ENCODE measurements around the gene LRCH4.

LRCH4 gene

DNA sequence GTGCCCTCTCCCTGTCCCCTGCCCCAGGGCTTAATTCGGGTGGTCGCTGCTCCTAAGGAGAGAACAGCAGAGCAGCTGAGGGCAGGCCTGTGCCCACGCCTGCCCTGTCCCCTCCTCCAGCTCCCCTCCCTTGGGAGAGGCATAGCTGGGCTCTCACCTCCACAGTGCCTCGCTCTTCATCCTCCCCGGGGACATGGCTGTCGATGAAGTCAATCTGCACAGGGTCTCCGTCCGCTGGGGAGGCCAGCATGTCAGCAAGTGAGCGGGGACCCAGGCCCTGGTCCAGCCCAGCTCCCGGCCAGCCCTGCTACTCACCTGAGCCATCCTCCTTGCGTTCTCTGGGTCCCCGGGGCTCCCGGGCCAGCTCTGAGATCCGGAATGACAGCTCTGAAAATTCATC is 8.4 kb downstream of the LRCH4 start:
- Histone ChIP-seq H3K9me3 (ENCODE audit: insufficient read depth, low read depth, low read length) (no peaks in the 10 kb centered on the region), H3K36me3 (ENCODE audit: insufficient read depth, low read length) (peaks cover 66% of the 10 kb centered on the region), H3K27me3 (ENCODE audit: insufficient read depth, low read length) (no peaks in the 10 kb centered on the region), H3K4me1 (ENCODE audit: insufficient read depth, low read length) (no peaks in the 10 kb centered on the region), H3K4me3 (ENCODE audit: low read length) (no peak overlapping the region), H3K9ac (ENCODE audit: low read depth, low read length) (no peak overlapping the region), H3K27ac (ENCODE audit: low read depth, low read length) (no peak overlapping the region)
- whole genome bisulfite sequencing = 94% methylated on average over 14 of the region's 14 CpGs

GRCh38 chr7:100577103-100577502 is 8.8 kb downstream of the LRCH4 start:
- no peak overlapping the region for H3K9ac ChIP-seq (ENCODE audit: low read depth, low read length)
- H3K27me3 ChIP-seq (ENCODE audit: insufficient read depth, low read length) = no peaks in the 10 kb centered on the region
- H3K36me3 ChIP-seq (ENCODE audit: insufficient read depth, low read length) = peaks cover 63% of the 10 kb centered on the region
- WGBS = 95% methylated on average over 24 of the region's 24 CpGs
- H3K4me3 ChIP-seq (ENCODE audit: low read length) = no peak overlapping the region
- no peaks in the 10 kb centered on the region for H3K9me3 ChIP-seq (ENCODE audit: insufficient read depth, low read depth, low read length)
- H3K4me1 ChIP-seq (ENCODE audit: insufficient read depth, low read length) = peaks cover 1% of the 10 kb centered on the region
- H3K27ac ChIP-seq (ENCODE audit: low read depth, low read length) = no peak overlapping the region

DNA sequence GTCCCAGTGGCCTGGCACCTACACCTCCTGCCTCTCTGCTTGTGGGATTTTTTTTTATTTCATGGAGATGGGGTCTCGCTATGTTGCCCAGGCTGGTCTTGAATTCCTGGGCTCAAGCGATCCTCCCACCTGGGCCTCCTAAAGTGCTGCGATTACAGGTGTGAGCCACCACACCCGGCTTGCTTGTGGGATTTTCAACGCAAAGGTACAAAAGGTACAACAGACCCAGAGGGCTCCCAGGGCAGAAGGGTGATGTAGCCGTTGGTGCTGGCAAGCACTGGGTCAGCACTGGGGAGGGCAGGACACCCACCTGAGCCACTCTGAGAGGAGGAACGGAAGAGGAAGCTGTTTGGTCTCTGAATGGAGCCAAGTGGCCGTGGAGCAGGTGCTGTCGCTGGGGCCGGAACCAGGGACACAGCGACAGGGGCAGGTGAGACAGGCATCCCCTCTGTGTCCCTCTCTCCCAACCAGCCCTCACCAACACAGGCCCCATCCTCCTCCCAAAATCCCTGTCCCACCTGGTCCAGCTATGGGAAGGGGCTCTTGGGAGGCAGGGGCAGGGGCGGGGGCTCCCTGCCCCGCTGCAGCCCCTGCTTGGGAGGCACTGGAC is 9.4 kb downstream of the LRCH4 start:
- WGBS = 94% methylated on average over 13 of the region's 13 CpGs
- H3K4me1 ChIP-seq (ENCODE audit: insufficient read depth, low read length) = peaks cover 8% of the 10 kb centered on the region
- H3K36me3 ChIP-seq (ENCODE audit: insufficient read depth, low read length) = peaks cover 57% of the 10 kb centered on the region
- H3K4me3 ChIP-seq (ENCODE audit: low read length) = no peak overlapping the region
- no peak overlapping the region for H3K9ac ChIP-seq (ENCODE audit: low read depth, low read length)
- H3K27ac ChIP-seq (ENCODE audit: low read depth, low read length) = no peak overlapping the region
- no peaks in the 10 kb centered on the region for H3K9me3 ChIP-seq (ENCODE audit: insufficient read depth, low read depth, low read length)
- H3K27me3 ChIP-seq (ENCODE audit: insufficient read depth, low read length) = peaks cover under 1% of the 10 kb centered on the region; the same call in 1 of the 2 replicates

DNA sequence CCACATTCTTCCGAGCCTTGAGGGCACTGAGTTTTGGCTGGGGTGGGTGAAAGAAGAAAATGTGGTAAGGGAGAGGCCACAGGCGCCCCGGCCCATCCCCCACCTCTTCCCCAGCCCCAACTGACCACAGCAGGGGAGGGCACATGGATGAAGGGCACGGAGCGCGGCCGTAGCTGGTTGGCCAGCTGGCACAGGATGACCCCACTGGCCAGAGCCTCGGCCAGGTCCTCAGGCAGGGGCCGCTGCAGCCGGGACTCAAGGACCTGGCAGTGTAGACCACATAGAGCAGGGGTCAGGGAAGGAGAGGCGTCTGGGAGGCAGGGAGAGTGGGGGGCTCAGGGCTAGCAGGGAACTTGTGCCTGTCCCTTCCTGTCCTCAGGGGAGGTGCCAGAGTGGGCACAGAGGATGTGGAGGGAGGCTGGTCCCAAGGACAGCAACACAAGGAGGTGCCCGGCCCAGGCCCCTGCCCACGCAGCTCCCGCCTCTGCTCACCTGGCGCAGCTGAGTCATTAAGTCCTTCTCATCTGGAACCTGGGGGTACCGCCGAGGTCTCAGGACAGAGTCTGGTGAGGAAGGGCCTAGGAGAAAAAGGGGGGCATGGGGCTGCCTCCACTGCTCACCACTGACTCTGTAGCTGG is 10.1 kb downstream of the LRCH4 start:
- Histone ChIP-seq H3K9me3 (ENCODE audit: insufficient read depth, low read depth, low read length) (no peaks in the 10 kb centered on the region), H3K27ac (ENCODE audit: low read depth, low read length) (no peak overlapping the region), H3K36me3 (ENCODE audit: insufficient read depth, low read length) (peaks cover 50% of the 10 kb centered on the region), H3K4me3 (ENCODE audit: low read length) (no peak overlapping the region), H3K27me3 (ENCODE audit: insufficient read depth, low read length) (peaks cover 5% of the 10 kb centered on the region; the same call in 1 of the 2 replicates), H3K4me1 (ENCODE audit: insufficient read depth, low read length) (peaks cover 14% of the 10 kb centered on the region), H3K9ac (ENCODE audit: low read depth, low read length) (no peak overlapping the region)
- 96% methylated on average over 16 of the region's 17 CpGs for WGBS

GRCh38 chr7:100575206-100575631 is 10.7 kb downstream of the LRCH4 start:
- Histone ChIP-seq H3K36me3 (ENCODE audit: insufficient read depth, low read length) (peaks cover 44% of the 10 kb centered on the region), H3K27ac (ENCODE audit: low read depth, low read length) (no peak overlapping the region), H3K9me3 (ENCODE audit: insufficient read depth, low read depth, low read length) (no peaks in the 10 kb centered on the region), H3K9ac (ENCODE audit: low read depth, low read length) (no peak overlapping the region), H3K4me1 (ENCODE audit: insufficient read depth, low read length) (peaks cover 16% of the 10 kb centered on the region), H3K27me3 (ENCODE audit: insufficient read depth, low read length) (peaks cover 11% of the 10 kb centered on the region), H3K4me3 (ENCODE audit: low read length) (no peak overlapping the region)
- WGBS = 80% methylated on average over 14 of the region's 14 CpGs

- Histone ChIP-seq H3K4me1 (ENCODE audit: insufficient read depth, low read length) (peaks cover 16% of the 10 kb centered on the region), H3K4me3 (ENCODE audit: low read length) (no peak overlapping the region), H3K36me3 (ENCODE audit: insufficient read depth, low read length) (peaks cover 38% of the 10 kb centered on the region), H3K9ac (ENCODE audit: low read depth, low read length) (no peak overlapping the region), H3K27ac (ENCODE audit: low read depth, low read length) (no peak overlapping the region), H3K9me3 (ENCODE audit: insufficient read depth, low read depth, low read length) (no peaks in the 10 kb centered on the region), H3K27me3 (ENCODE audit: insufficient read depth, low read length) (peaks cover 17% of the 10 kb centered on the region)
- WGBS = 93% methylated on average over 44 of the region's 44 CpGs
Observed at GRCh38 chr7:100574362-100575205, 11.3 kb downstream of the LRCH4 start.

- Histone ChIP-seq H3K27ac (ENCODE audit: low read depth, low read length) (no peak within 1 kb of the TSS), H3K9ac (ENCODE audit: low read depth, low read length) (peak within 1 kb of the TSS; percentile 20; the same call in 1 of the 2 replicates), H3K27me3 (ENCODE audit: insufficient read depth, low read length) (peaks cover 20% of the 10 kb centered on the region), H3K4me3 (ENCODE audit: low read length) (no peak within 1 kb of the TSS), H3K4me1 (ENCODE audit: insufficient read depth, low read length) (peaks cover 20% of the 10 kb centered on the region), H3K36me3 (ENCODE audit: insufficient read depth, low read length) (peaks cover 33% of the 10 kb centered on the region), H3K9me3 (ENCODE audit: insufficient read depth, low read depth, low read length) (no peaks in the 10 kb centered on the region)
- 93% methylated on average over 70 of the region's 70 CpGs for WGBS
Observed at GRCh38 chr7:100573691-100574361, 12.1 kb downstream of the LRCH4 start, which contains the start of gene SAP25. Gene SAP25, minus strand, starts transcription at chr7:100573900. Its CDS starts 158 bp downstream, at chr7:100573742.

- H3K9me3 ChIP-seq (ENCODE audit: insufficient read depth, low read depth, low read length) = no peaks in the 10 kb centered on the region
- 95% methylated on average over 30 of the region's 30 CpGs for WGBS
- no peak overlapping the region for H3K27ac ChIP-seq (ENCODE audit: low read depth, low read length)
- peaks cover 25% of the 10 kb centered on the region for H3K36me3 ChIP-seq (ENCODE audit: insufficient read depth, low read length)
- H3K27me3 ChIP-seq (ENCODE audit: insufficient read depth, low read length) = peaks cover 20% of the 10 kb centered on the region
- H3K4me3 ChIP-seq (ENCODE audit: low read length) = no peak overlapping the region
- peak overlapping the region; percentile 20; the same call in 1 of the 2 replicates for H3K9ac ChIP-seq (ENCODE audit: low read depth, low read length)
- H3K4me1 ChIP-seq (ENCODE audit: insufficient read depth, low read length) = peaks cover 21% of the 10 kb centered on the region
Observed at GRCh38 chr7:100572949-100573675, 12.8 kb downstream of the LRCH4 start.

- Histone ChIP-seq H3K4me1 (ENCODE audit: insufficient read depth, low read length) (peaks cover 23% of the 10 kb centered on the region), H3K36me3 (ENCODE audit: insufficient read depth, low read length) (peaks cover 19% of the 10 kb centered on the region; the same call in 1 of the 2 replicates), H3K27ac (ENCODE audit: low read depth, low read length) (no peak overlapping the region), H3K27me3 (ENCODE audit: insufficient read depth, low read length) (peaks cover 20% of the 10 kb centered on the region), H3K4me3 (ENCODE audit: low read length) (no peak overlapping the region), H3K9ac (ENCODE audit: low read depth, low read length) (peak overlapping the region; percentile 20; the same call in 1 of the 2 replicates), H3K9me3 (ENCODE audit: insufficient read depth, low read depth, low read length) (no peaks in the 10 kb centered on the region)
- whole genome bisulfite sequencing = 88% methylated on average over 20 of the region's 20 CpGs
Observed at GRCh38 chr7:100572281-100572948, 13.5 kb downstream of the LRCH4 start.

DNA sequence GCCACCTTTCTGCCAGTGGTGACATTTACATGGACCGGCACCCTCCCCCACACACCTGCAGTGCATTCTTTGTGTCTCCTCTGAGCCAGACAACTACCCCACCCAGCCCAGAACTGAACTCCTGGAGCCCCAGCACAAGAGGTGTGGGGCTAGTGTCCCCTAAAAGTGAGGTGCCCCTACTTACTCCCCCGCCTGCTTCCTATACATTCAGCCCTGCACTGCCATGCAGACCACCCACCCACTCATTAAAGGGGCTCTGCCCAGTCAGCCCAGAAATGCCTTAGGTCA is 14.2 kb downstream of the LRCH4 start:
- Histone ChIP-seq H3K27me3 (ENCODE audit: insufficient read depth, low read length) (peaks cover 20% of the 10 kb centered on the region), H3K27ac (ENCODE audit: low read depth, low read length) (no peak overlapping the region; the same call in 1 of the 2 replicates), H3K36me3 (ENCODE audit: insufficient read depth, low read length) (peaks cover 15% of the 10 kb centered on the region; the same call in 1 of the 2 replicates), H3K4me1 (ENCODE audit: insufficient read depth, low read length) (peaks cover 24% of the 10 kb centered on the region), H3K9me3 (ENCODE audit: insufficient read depth, low read depth, low read length) (no peaks in the 10 kb centered on the region), H3K9ac (ENCODE audit: low read depth, low read length) (no peak overlapping the region), H3K4me3 (ENCODE audit: low read length) (no peak overlapping the region)
- 75% methylated on average over 2 of the region's 2 CpGs for WGBS
